ENCODE measurements around the gene MTRF1L.

DNA sequence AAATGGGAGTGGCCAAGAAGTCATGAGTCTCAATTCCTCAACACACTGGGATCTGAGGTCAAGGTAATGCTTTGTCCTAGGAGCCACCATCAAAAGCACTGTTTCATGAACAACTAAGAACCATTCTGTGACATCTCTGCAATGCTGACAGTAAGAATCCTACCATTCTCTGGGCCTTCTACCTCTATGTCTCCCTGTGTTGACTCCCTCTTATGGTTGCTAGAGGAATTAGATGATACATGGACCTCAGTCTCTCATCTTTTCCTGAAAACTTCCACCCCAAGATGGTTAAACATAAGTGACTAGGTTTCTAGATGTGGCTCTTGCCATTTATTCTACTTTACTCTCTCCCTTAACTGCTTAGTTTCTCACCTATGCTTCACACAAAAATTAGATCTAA, 9.1 kb downstream of the MTRF1L start:
- TF ChIP-seq, protein P1, sequence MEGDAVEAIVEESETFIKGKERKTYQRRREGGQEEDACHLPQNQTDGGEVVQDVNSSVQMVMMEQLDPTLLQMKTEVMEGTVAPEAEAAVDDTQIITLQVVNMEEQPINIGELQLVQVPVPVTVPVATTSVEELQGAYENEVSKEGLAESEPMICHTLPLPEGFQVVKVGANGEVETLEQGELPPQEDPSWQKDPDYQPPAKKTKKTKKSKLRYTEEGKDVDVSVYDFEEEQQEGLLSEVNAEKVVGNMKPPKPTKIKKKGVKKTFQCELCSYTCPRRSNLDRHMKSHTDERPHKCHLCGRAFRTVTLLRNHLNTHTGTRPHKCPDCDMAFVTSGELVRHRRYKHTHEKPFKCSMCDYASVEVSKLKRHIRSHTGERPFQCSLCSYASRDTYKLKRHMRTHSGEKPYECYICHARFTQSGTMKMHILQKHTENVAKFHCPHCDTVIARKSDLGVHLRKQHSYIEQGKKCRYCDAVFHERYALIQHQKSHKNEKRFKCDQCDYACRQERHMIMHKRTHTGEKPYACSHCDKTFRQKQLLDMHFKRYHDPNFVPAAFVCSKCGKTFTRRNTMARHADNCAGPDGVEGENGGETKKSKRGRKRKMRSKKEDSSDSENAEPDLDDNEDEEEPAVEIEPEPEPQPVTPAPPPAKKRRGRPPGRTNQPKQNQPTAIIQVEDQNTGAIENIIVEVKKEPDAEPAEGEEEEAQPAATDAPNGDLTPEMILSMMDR (IDR thresholded peaks at IDR 0.05; ENCODE audit: low read depth, low read length): peak; percentile 5; the same call in 1 of the 2 replicates
- no peak for TF ChIP-seq EZH2phosphoT487 (IDR thresholded peaks at IDR 0.05; ENCODE audit: low read depth)

Measured in OCI-LY3 (cell line).